ENCODE data around the gene AKR7A2.
"Not testable (repeated sequence)": the region's sequence is repeated elsewhere in the genome, so short reads cannot be mapped to it uniquely, and the experiment has no call there.

AKR7A2 gene

GRCh38 chr1:19257178-19257914 lies 54.6 kb downstream of the AKR7A2 start:
- no peak for DNase-seq

DNA sequence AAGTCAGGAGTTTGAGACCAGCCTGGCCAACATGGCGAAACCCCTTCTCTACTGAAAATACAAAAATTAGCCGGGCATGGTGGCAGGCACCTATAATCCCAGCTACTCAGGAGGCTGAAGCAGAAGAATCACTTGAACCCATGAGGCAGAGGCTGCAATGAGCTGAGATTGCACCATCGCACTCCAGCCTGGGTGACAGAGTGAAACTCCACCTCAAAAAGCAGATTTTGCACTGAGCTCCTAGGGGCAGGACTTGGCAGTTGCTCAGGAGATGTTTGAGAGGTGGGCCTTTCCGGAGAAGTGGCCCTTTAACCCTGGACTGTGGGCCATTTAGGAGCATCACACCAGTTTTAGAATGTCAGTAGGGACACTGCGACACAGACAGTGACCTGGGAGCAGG lies 55.6 kb downstream of the AKR7A2 start:
- DNase-seq = not testable (repeated sequence)

DNA sequence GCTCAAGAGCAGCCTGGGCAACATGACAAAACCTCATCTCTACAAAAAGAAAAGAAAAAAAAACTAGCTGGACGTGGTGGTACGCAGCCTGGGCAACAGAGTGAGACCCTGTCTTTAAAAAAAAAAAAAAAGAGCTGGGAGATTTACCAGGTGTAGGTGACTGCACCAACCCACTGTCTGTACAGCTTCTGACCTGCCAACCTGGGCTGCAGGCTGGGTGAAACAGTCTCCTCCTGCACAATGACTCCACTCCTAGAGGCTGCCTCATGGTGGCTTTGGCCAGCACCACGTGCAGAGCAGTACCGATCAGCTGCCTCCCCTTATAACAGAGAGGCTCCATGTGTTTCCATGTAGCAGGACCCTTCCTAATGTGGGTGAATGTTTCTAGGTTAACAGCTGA lies 56.7 kb downstream of the AKR7A2 start:
- no peak for DNase-seq

DNA sequence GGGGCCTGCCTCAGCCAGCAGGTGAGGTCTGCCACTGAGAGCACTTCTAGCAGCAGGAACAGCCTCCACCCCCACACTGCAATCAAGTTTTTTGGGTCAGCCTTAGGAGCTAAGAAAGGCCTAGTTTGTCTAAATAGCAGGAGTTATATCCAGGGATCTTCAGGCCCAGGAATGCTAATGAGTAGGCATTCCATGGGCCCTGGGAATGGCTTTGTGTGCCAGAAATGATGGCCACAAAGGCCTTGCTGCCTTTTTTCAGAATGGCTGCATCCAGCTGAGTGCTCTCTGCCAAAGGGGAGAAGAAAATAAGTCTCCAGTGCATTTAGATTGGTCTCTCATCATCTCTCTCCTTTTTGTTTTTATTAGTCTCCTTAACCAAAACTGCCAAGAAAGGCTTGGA lies 57.5 kb downstream of the AKR7A2 start:
- no peak for DNase-seq
